HG02973 (cell line): ENCODE results near the gene MMADHC.
"Not testable (repeated sequence)": the region's sequence is repeated elsewhere in the genome, so short reads cannot be mapped to it uniquely, and the experiment has no call there.

Experiments
- ATAC-seq: cut with Tn5 transposase; IDR thresholded peaks from one replicate; pipeline ENCODE4 v1.9.1; 2021; ENCODE audit warnings: moderate library complexity; ENCODE audit not compliant: unreplicated experiment

The MMADHC gene

GRCh38 chr2:149595056-149595963, 7.7 kb upstream of the MMADHC start:
- no peak for ATAC-seq

GRCh38 chr2:149594411-149594810, 6.8 kb upstream of the MMADHC start:
- no peak for ATAC-seq

- ATAC-seq = peak; percentile 24
Measured at GRCh38 chr2:149587950-149588487, 444 bp upstream of the MMADHC start.

- no peak for ATAC-seq
Measured at GRCh38 chr2:149586898-149587219, 716 bp downstream of the MMADHC start.

GRCh38 chr2:149586063-149586462, 1.5 kb downstream of the MMADHC start:
- no peak for ATAC-seq

- ATAC-seq = no peak
Measured at GRCh38 chr2:149585166-149585885, 2.2 kb downstream of the MMADHC start.

GRCh38 chr2:149579972-149580882, 7.3 kb downstream of the MMADHC start:
- no peak for ATAC-seq

- ATAC-seq = no peak
Measured at GRCh38 chr2:149577269-149577668, 10.3 kb downstream of the MMADHC start.

GRCh38 chr2:149575752-149576151, 11.8 kb downstream of the MMADHC start:
- ATAC-seq = no peak

GRCh38 chr2:149575277-149575676, 12.3 kb downstream of the MMADHC start:
- ATAC-seq = no peak

- ATAC-seq = no peak
Measured at GRCh38 chr2:149573760-149574159, 13.8 kb downstream of the MMADHC start.

- no peak for ATAC-seq
Measured at GRCh38 chr2:149572102-149572953, 15.2 kb downstream of the MMADHC start.

- no peak for ATAC-seq
Measured at GRCh38 chr2:149568138-149568537, 19.4 kb downstream of the MMADHC start.

GRCh38 chr2:149566652-149567051, 20.9 kb downstream of the MMADHC start:
- ATAC-seq = no peak

GRCh38 chr2:149565625-149566024, 21.9 kb downstream of the MMADHC start:
- not testable (repeated sequence) for ATAC-seq

GRCh38 chr2:149564983-149565382, 22.6 kb downstream of the MMADHC start:
- no peak for ATAC-seq

- ATAC-seq = no peak
Measured at GRCh38 chr2:149564097-149564496, 23.5 kb downstream of the MMADHC start.

- ATAC-seq = peak; percentile 91
Measured at GRCh38 chr2:149562324-149562723, 25.3 kb downstream of the MMADHC start.

- ATAC-seq = no peak
Measured at GRCh38 chr2:149561309-149561926, 26.2 kb downstream of the MMADHC start.
